Thyroid gland (tissue), 4 donors: ENCODE results near the gene CHST11.

Experiments
- POLR2A ChIP-seq, 2 donors: fragments of 450-650 bp; IDR thresholded peaks; one replicate each; pipeline ENCODE4 v1.6.1; 2017; ENCODE audit warnings: antibody characterized with exemption in 2 of 2, mild to moderate bottlenecking in 2 of 2, moderate library complexity in 1 of 2
- TF ChIP-seq, protein P1 (sequence below), 6 experiments: fragments of 200-600 bp in 3 of 6; fragments of 450-650 bp in 3 of 6; sonication (generic) in 3 of 6; IDR thresholded peaks; one replicate each; pipeline ENCODE4 v1.5.1; 2016 to 2019; ENCODE audit warnings: antibody characterized with exemption in 6 of 6, mild to moderate bottlenecking in 2 of 6, inconsistent platforms in 1 of 6, moderate library complexity in 1 of 6

DNA sequence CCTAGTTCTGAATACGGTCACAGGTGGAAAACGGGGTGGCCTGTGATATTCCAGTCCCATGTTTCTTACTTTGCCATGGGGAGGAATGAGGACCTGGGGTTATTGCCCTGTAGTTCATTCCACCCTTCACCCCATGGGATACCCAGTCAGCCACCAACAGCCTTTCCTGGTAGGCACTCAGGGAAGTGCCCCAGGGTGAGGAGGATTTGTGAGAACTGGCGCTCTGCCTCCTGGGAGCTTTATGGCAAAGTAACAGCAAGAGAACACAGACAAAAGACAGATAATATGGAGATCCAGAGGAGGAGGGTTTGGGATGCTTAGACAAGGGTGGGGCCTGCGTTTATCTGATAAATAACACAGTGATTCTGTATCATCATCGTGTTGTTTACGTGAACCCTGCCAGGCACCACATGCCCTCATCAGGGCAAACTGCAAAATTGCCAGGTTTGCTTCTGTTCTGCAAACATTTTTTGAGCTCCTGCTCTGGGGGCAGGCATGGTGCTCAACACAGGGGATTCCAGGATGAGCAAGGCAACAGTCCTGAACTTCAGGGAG, 277.9 kb downstream of the CHST11 start:
- no peak for TF ChIP-seq POLR2A (IDR thresholded peaks at IDR 0.05)
- TF ChIP-seq, protein P1, sequence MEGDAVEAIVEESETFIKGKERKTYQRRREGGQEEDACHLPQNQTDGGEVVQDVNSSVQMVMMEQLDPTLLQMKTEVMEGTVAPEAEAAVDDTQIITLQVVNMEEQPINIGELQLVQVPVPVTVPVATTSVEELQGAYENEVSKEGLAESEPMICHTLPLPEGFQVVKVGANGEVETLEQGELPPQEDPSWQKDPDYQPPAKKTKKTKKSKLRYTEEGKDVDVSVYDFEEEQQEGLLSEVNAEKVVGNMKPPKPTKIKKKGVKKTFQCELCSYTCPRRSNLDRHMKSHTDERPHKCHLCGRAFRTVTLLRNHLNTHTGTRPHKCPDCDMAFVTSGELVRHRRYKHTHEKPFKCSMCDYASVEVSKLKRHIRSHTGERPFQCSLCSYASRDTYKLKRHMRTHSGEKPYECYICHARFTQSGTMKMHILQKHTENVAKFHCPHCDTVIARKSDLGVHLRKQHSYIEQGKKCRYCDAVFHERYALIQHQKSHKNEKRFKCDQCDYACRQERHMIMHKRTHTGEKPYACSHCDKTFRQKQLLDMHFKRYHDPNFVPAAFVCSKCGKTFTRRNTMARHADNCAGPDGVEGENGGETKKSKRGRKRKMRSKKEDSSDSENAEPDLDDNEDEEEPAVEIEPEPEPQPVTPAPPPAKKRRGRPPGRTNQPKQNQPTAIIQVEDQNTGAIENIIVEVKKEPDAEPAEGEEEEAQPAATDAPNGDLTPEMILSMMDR (IDR thresholded peaks at IDR 0.05): no peak
